C4-2B (cell line): ENCODE measurements around the gene MTMR3.

Source experiments
- CTCF ChIP-seq: fragments of 450-650 bp; conservative IDR thresholded peaks from 2 replicates; pipeline ENCODE4 v1.5.1; 2017; ENCODE audit warnings: mild to moderate bottlenecking
- ZFX ChIP-seq: fragments of 450-650 bp; IDR thresholded peaks from 2 replicates; pipeline ENCODE4 v1.6.1; 2017

GRCh38 chr22:30017375-30018223 is 134.6 kb downstream of the MTMR3 start:
- TF ChIP-seq CTCF: no peak
- TF ChIP-seq ZFX: no peak
